ENCODE results near the gene ZMYND8. TPM values are rescaled to one million over a fixed set of nuclear protein-coding genes. Genes with fewer than 3 reads are reported as not detected.

ZMYND8 gene
- polyA plus RNA-seq, 3 donors, result 1.4 to 13.8 (median 5.8) TPM

- H3K79me2 ChIP-seq (ENCODE audit: insufficient read depth, low read length), result peaks cover 75% of the 10 kb centered on the region
- intact Hi-C loops (cut with micrococcal nuclease), result loop anchor here in 1 of 2 donors (10.0 kb wide), 1 partner anchor 74 kb away; no protein-coding TSS in a partner anchor
- no peaks in the 10 kb centered on the region for H3K9me3 ChIP-seq (replicated peaks in 1 of 2; ENCODE audit: control insufficient read depth in 1 of 2, insufficient read depth in 1 of 2, low read length in 2 of 2)
- H3K9ac ChIP-seq (ENCODE audit: insufficient read depth, low read length, poor library complexity, severe bottlenecking), result no peak overlapping the region
- no peak overlapping the region for H3K27ac ChIP-seq (ENCODE audit: low read depth in 1 of 2, low read length in 2 of 2)
- Mint-ChIP-seq H3K9me3 (peaks cover 0 to 3% (median 0%) of the 10 kb centered on the region in 7 donors), H3K27ac (peak overlapping the region in 4 of 7 donors; percentile 16 to 64 (median 42)), H3K4me1 (peaks cover 3% of the 10 kb centered on the region), H3K4me3 (no peak overlapping the region), H3K36me3 (peaks cover 44 to 75% of the 10 kb centered on the region in 2 donors), H3K27me3 (ENCODE audit: low read depth in 3 of 3) (no peaks in the 10 kb centered on the region)
- no peak overlapping the region for H3K4me3 ChIP-seq (replicated peaks in 1 of 3; ENCODE audit: low read depth in 2 of 3, low read length in 3 of 3)
- H3K27me3 ChIP-seq (ENCODE audit: control insufficient read depth in 2 of 2, insufficient read depth in 2 of 2, low read length in 2 of 2), result no peaks in the 10 kb centered on the region
- no peak overlapping the region for H2AFZ ChIP-seq (ENCODE audit: insufficient read depth, low read depth, low read length, poor library complexity, severe bottlenecking)
- DNase-seq, result no peak
- H3K4me2 ChIP-seq (replicated peaks; ENCODE audit: extremely low read depth, low read length, poor library complexity, severe bottlenecking), result no peak overlapping the region
- peaks cover 54% of the 10 kb centered on the region for H4K20me1 ChIP-seq (ENCODE audit: insufficient read depth, low read length)
- WGBS (ENCODE audit: insufficient coverage), result 86% methylated on average over 1 of the region's 8 CpGs
- H3K4me1 ChIP-seq (ENCODE audit: control insufficient read depth in 1 of 2, insufficient read depth in 2 of 2, low read length in 2 of 2), result no peaks in the 10 kb centered on the region
- H3K36me3 ChIP-seq (replicated peaks in 1 of 2; ENCODE audit: control insufficient read depth in 1 of 2, insufficient read depth in 2 of 2, low read length in 2 of 2), result peaks cover 53 to 64% of the 10 kb centered on the region in 2 donors
- TF ChIP-seq CTCF (IDR thresholded peaks at IDR 0.05), result no peak
Measured at GRCh38 chr20:47310729-47311128, 45.8 kb downstream of the ZMYND8 start.

GRCh38 chr20:47309806-47310426 lies 46.6 kb downstream of the ZMYND8 start:
- Mint-ChIP-seq H3K4me3 (no peak overlapping the region), H3K36me3 (peaks cover 49 to 83% of the 10 kb centered on the region in 2 donors), H3K27ac (peak overlapping the region in 3 of 7 donors; percentile 22 to 50 (median 35)), H3K4me1 (no peaks in the 10 kb centered on the region), H3K27me3 (ENCODE audit: low read depth in 3 of 3) (no peaks in the 10 kb centered on the region), H3K9me3 (peaks cover 0 to 3% (median 0%) of the 10 kb centered on the region in 7 donors)
- H4K20me1 ChIP-seq (ENCODE audit: insufficient read depth, low read length), result peaks cover 46% of the 10 kb centered on the region
- peaks cover 59 to 72% of the 10 kb centered on the region in 2 donors for H3K36me3 ChIP-seq (replicated peaks in 1 of 2; ENCODE audit: control insufficient read depth in 1 of 2, insufficient read depth in 2 of 2, low read length in 2 of 2)
- H3K27me3 ChIP-seq (ENCODE audit: control insufficient read depth in 2 of 2, insufficient read depth in 2 of 2, low read length in 2 of 2), result no peaks in the 10 kb centered on the region
- WGBS (ENCODE audit: insufficient coverage), result 97% methylated on average over 9 of the region's 11 CpGs
- H3K4me1 ChIP-seq (ENCODE audit: control insufficient read depth in 1 of 2, insufficient read depth in 2 of 2, low read length in 2 of 2), result no peaks in the 10 kb centered on the region
- no peak overlapping the region for H3K4me2 ChIP-seq (replicated peaks; ENCODE audit: extremely low read depth, low read length, poor library complexity, severe bottlenecking)
- H3K79me2 ChIP-seq (ENCODE audit: insufficient read depth, low read length), result peaks cover 71% of the 10 kb centered on the region
- peak overlapping the region in 1 of 2 donors; percentile 32 for H3K27ac ChIP-seq (ENCODE audit: low read depth in 1 of 2, low read length in 2 of 2)
- no peak overlapping the region for H3K9ac ChIP-seq (ENCODE audit: insufficient read depth, low read length, poor library complexity, severe bottlenecking)
- no peak for TF ChIP-seq CTCF (IDR thresholded peaks at IDR 0.05)
- intact Hi-C loops (cut with micrococcal nuclease), result loop anchor here in 1 of 2 donors (10.0 kb wide), 1 partner anchor 75 kb away; no protein-coding TSS in a partner anchor
- no peaks in the 10 kb centered on the region for H3K9me3 ChIP-seq (replicated peaks in 1 of 2; ENCODE audit: control insufficient read depth in 1 of 2, insufficient read depth in 1 of 2, low read length in 2 of 2)
- H3K4me3 ChIP-seq (replicated peaks in 1 of 3; ENCODE audit: low read depth in 2 of 3, low read length in 3 of 3), result no peak overlapping the region
- DNase-seq, result no peak
- no peak overlapping the region for H2AFZ ChIP-seq (ENCODE audit: insufficient read depth, low read depth, low read length, poor library complexity, severe bottlenecking)

Measured in CD14-positive monocyte (primary cell).